Glomerular visceral epithelial cell (primary cell): ENCODE data around the gene ZC3H4.
"Not testable (repeated sequence)": the region's sequence is repeated elsewhere in the genome, so short reads cannot be mapped to it uniquely, and the experiment has no call there.

ENCODE experiments used
- DNase-seq: peaks from one replicate; pipeline ENCODE4 v3.0.0-alpha.2; 2016; ENCODE audit errors: extremely low spot score

The ZC3H4 gene

GRCh38 chr19:47084879-47085439 is 28.6 kb downstream of the ZC3H4 start:
- DNase-seq: no peak

- DNase-seq: no peak
These were observed 31.1 kb downstream of the ZC3H4 start for GRCh38 chr19:47082493-47082892.

DNA sequence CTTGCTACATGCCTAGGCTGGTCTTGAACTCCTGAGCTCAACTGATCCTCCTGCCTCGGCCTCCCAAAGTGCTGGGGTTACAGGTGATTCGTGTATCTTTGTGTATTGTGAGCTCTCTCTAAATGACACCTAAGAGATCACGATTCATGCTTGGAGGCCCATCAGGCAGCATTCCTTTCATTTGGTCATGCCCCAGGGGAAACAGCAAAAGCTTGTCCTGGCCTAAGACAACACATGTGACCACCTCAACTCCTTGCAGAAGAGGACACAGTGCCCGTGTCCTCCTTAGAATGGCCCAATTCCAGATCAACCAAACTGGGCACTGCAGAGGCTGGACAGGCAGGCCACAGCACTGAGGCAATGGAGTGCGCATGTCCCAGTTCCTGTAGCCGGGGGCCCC is 32.5 kb downstream of the ZC3H4 start:
- DNase-seq: no peak

GRCh38 chr19:47078351-47078750 is 35.2 kb downstream of the ZC3H4 start:
- DNase-seq: not testable (repeated sequence)

DNA sequence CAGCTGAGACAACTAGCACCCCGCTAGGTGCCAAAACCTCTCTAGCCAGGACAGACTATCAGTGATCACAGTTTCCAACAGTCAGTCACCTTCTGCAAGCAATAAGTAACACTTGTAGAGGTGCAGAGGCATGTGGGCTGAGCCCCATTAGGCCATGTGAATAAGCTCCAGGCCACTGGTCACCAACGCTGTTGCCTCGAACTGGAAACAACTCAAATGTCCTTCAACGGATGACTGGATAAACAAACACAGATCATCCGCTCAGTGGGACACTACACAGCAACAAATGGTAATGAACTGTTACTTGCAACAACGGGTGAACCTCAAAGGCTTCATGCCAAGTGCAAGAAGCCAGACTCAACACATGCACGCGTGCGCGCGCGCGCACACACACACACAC is 37.6 kb downstream of the ZC3H4 start:
- peak; percentile 51 for DNase-seq

DNA sequence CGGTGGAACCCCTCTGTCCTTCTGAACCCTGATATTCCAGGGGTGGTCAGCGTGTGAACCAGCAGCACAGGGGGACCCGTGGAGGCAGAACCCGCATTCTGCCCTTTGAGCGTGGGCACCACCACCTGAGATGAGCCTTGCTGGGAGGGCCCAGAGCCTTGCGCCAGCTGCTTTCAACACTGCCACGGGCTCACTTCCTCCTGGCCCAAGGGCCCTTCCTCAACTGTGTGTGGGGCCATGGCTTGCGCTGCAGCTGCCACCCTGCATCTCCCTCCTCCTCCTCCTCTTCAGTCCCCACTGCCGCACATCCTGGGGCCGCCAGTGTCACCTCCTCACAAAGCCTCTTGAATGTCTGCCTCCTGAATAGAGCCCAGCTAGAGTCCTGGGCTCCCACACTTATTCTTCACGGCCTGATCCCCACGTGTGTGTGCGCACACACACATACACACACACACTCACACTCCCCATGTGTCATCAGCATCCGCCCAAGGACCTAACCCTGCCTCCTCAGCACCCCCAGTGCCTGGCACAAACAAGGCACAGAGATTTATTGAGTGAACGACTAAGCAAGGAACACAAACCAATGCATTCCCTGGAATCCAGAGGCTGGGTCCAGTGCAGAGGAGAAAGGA is 38.3 kb downstream of the ZC3H4 start:
- no peak for DNase-seq

DNA sequence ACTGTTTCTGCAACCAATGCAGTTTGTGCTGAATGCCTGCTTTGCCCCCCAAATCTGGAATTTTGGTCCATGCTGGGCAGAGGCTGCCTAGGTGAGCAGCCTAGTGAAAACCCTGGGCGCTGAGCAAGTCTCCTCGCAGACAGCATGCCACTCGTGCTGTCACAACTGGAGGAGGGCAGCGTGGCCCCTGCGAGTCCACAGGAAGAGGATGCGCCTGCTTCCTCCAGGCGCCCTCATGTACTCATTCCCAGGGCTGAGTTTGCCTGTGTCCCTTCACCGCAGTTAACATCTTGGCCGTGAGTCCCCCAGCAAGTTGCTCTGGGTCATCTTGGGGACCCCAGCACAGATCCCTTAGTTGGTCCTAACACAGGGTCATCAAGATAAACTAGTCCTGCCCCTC is 39.0 kb downstream of the ZC3H4 start:
- no peak for DNase-seq

GRCh38 chr19:47073574-47073973 is 40.0 kb downstream of the ZC3H4 start:
- no peak for DNase-seq

DNA sequence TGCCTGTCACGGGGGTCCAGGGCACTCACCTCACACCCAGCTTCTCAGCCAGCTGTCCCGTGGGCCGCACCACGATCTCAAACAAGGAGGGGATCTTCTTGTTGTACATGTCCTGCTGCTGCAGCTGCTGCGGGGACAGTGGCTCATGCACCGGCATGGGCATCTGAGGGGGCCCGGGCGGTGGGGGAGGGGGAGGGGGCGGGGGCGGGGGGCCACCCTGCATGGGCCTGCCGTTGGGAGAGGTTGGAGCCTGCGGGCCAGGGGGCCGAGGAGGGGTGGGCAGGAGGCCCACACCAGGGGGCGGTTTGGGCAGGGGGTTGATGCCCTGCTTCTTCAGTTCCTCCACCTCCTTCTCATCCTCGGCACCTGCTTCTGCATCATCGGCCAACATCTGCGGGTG is 41.3 kb downstream of the ZC3H4 start:
- no peak for DNase-seq

DNA sequence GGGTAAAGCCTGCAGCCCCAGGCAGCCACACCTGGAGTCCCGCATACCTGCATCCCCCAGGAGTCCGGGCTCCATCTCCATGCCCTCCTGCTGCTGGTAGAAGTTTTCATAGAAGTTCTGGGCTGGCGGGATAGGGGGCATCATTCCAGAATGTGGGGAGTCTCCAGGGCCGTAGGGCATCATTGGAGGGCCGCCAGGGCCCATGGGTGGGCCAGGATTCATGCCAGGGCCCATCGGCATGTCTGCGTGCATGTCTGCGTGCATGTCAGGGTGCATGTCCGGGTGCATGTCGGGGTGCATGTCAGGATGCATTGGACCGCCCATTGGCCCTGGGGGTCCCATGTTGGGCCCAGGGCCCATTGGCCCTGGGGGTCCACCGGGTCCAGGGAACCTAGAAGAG is 41.8 kb downstream of the ZC3H4 start:
- DNase-seq: no peak

GRCh38 chr19:47070756-47071155 is 42.8 kb downstream of the ZC3H4 start:
- DNase-seq: no peak

DNA sequence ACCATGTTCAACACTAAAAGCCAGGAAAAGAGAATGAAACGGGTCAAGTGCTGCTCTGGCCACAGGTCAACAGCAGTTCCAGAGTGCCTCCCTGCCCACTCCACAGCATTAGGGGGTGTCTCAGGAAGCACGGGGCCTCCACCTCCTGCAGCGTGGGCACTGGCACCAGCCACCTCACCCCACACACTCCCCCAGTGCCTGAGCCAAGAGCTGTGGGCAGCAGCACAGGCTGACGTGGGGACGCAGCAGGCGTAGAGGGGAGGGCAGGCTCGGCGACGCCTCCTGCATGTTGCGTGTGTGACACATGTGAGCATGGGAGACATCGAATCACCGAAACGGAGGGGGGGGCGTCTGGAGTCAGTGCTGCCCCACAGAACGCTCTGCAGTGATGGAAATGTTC is 43.8 kb downstream of the ZC3H4 start:
- no peak for DNase-seq

GRCh38 chr19:47068876-47069406 is 44.6 kb downstream of the ZC3H4 start:
- DNase-seq: no peak

DNA sequence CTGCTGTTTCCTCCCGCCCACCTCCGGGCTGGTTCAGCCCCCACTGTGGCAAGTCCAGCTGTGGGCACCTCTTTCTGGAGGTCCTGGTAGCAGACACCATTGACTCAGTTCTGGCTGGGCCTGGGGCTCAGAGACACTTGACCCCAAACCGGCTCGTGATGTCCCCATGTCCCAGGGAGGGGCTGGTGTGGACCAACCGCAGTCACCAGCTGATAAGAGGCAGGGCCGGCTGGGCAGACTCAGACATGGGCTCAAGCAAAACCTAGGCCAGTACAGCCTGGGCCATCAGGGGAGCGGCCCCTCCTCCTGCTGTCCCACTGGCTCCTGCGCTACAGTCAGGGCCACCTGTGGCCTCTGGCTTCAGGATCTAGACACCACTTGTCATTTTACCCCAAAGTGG is 45.3 kb downstream of the ZC3H4 start:
- no peak for DNase-seq

DNA sequence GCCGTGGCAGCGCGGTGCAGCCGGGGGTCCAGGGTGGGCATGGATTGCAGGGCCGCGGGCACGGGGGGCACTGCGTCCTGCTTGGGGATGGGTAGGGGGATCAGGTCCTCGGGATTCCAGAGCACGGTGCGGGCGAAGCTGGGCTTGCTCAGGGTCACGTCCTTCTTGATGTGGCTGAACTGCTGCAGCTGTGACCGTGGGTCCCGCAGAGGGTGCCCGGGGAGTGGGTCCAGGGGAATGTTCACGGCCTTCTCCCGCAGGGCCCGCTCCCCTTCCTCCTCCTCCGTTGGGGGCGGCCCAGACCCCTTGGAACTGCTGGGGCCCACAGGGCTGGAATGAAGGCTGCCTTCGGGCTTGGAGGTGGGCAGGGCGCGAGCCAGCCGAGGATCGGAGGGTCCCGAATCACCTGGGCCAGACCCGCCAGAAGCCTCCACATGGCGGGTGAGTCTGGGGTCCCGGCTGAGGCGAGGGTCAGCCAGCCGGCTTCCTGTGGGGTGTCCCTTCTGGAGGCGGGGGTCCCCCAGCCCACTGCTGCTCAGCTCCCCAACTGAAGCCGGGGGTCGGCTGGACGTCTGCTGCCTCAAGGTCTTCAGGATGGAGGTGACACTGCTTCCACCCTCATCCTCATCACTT is 46.2 kb downstream of the ZC3H4 start:
- no peak for DNase-seq

GRCh38 chr19:47066376-47067214 is 47.0 kb downstream of the ZC3H4 start:
- no peak for DNase-seq

DNA sequence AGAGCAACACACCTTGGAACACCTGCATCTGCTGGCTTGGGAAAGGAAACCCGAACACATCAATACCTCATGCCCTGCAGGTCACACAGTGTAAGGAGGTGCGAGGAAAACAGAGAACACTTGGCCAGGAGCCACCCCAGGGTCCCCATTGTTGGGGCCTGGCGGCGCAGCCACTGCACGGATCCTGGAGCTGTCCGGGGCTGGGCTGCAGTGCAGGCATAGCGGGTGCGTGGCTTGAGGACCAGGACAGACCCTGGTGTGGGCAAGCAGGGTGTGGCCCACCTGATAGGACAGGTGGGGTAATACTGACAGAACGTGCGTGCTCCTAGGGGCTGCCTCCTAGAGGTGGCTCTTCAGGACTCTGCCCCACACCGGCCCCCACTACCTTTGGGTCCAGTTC is 48.3 kb downstream of the ZC3H4 start:
- no peak for DNase-seq

- no peak for DNase-seq
These were observed 49.7 kb downstream of the ZC3H4 start for GRCh38 chr19:47063874-47064273.

- DNase-seq: no peak
These were observed 55.0 kb downstream of the ZC3H4 start for GRCh38 chr19:47058621-47059022.

DNA sequence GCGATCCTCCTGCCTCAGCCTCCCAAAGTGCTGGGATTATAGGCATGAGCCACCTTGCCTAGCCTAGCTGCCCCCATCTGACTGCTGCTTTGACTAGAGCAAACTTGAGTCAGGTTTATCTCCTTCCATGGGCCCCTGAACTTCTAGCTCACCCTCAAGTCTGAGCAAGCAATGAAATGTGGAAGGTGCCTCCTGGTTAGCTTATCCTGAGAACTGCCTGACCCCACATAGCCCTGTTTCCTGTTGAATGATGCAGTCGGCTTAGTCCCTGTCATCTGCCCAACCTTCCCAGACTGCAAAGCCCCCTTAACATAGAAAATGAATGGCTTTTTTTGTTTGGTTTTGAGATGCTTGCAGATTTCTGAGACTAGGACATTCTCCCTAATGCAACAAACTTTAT is 56.2 kb downstream of the ZC3H4 start:
- no peak for DNase-seq

GRCh38 chr19:47056411-47056810 is 57.2 kb downstream of the ZC3H4 start:
- DNase-seq: no peak

DNA sequence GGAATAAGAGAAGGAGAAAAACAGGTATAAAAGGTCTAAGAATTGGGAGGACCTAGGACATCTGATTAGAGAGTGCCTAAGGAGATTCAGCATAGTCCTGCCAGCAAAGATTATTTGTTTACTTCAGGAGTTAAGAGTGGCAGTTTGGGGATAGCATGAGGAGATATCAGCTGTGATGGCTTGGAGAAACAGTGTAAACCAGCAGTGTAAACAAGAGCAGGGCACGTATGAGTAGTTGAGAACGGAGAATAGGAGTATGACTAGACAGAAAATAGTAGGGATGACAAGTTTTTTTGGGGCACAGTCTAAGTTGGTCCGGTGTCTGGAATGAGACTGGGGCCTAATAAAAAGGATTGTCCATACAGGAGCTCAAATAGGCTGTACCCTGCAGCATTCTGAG is 63.0 kb downstream of the ZC3H4 start:
- DNase-seq: not testable (repeated sequence)
